HCT116 (cell line): ENCODE measurements around the gene CELA3B. TPM values are rescaled to one million over a fixed set of nuclear protein-coding genes. Genes with fewer than 3 reads are reported as not detected.

Experiments
- ATAC-seq: fragments of 200-7000 bp; cut with Tn5 transposase; 2 replicates; pipeline ENCODE4 v1.9.1; 2020; ENCODE audit warnings: mild to moderate bottlenecking, moderate library complexity
- BruUV-seq: library from RNA; stranded (reverse); fragments of 400-500 nt; replicated peaks from 2 replicates; lab custom pipeline; 2021; lab: Mats Ljungman, UMichigan
- CTCF ChIA-PET: fragments of 300-600 bp; sonication (Branson Sonifier 250); formaldehyde crosslinking; loops from one replicate; lab custom pipeline; 2021; ENCODE audit warnings: antibody characterized with exemption; lab: Charles Lee
- POLR2A ChIA-PET: fragments of 300-600, 350-600 bp; sonication (Branson Sonifier 250); formaldehyde crosslinking; loops from one replicate; lab custom pipeline; 2021; ENCODE audit warnings: antibody characterized with exemption; lab: Charles Lee
- RAD21 ChIA-PET, 2 experiments: fragments of 300-600 bp; sonication (Branson Sonifier 250); formaldehyde crosslinking; loops; one replicate each; lab custom pipeline; 2023; ENCODE audit warnings: low total read pairs in 2 of 2; ENCODE audit not compliant: uncharacterized antibody in 2 of 2, unreplicated experiment in 2 of 2, low non-redundant PET in 1 of 2; lab: Charles Lee
- DNase-seq: peaks from one replicate; pipeline ENCODE4 v3.0.0-alpha.2; 2010; ENCODE audit warnings: low read depth, low spot score
- H2AFZ ChIP-seq: fragments of 200-600 bp; shearing (Covaris generic), sonication (generic); 2 replicates; pipeline ENCODE4 v1.6.1; 2017; ENCODE audit warnings: low read depth, mixed run types, mixed read lengths, antibody characterized with exemption, low read length; ENCODE audit not compliant: poor library complexity, severe bottlenecking
- H3K27ac ChIP-seq: 2 replicates; pipeline ENCODE4 v1.5.1; 2012; ENCODE audit warnings: low read depth, low read length
- H3K27me3 ChIP-seq: fragments of 200-600 bp; sonication (generic); 2 replicates; pipeline ENCODE4 v1.6.1; 2016; ENCODE audit warnings: mixed run types, low read length, mixed read lengths; ENCODE audit not compliant: insufficient read depth
- H3K36me3 ChIP-seq, 2 experiments: fragments of 200-500 bp in 1 of 2; fragments of 200-600 bp in 1 of 2; sonication (Bioruptor generic) in 1 of 2; sonication (generic) in 1 of 2; 2 replicates each; pipeline versions ENCODE4 v1.5.1 to v1.6.1; 2014 to 2016; ENCODE audit warnings: low read length in 2 of 2, inconsistent platforms in 1 of 2, mixed read lengths in 1 of 2, mixed run types in 1 of 2; ENCODE audit not compliant: insufficient read depth in 2 of 2, control insufficient read depth in 1 of 2
- H3K4me1 ChIP-seq, 2 experiments: fragments of 200-600 bp in 1 of 2; sonication (generic) in 1 of 2; 2 replicates each; pipeline versions ENCODE4 v1.5.1 to v1.6.1; 2012 to 2017; ENCODE audit warnings: low read length in 2 of 2, inconsistent platforms in 1 of 2, mild to moderate bottlenecking in 1 of 2, mixed read lengths in 1 of 2, mixed run types in 1 of 2, moderate library complexity in 1 of 2; ENCODE audit not compliant: insufficient read depth in 2 of 2, control insufficient read depth in 1 of 2
- H3K4me2 ChIP-seq: fragments of 200-600 bp; sonication (generic); 2 replicates; pipeline ENCODE4 v1.6.1; 2017; ENCODE audit warnings: mixed run types, low read length, mixed read lengths
- H3K4me3 ChIP-seq, 2 experiments: fragments of 200-600 bp in 1 of 2; sonication (generic) in 1 of 2; replicated peaks in 1 of 2; 2 replicates each; pipeline ENCODE4 v1.5.1; 2011 to 2016; ENCODE audit warnings: low read length in 2 of 2, control low read depth in 1 of 2, low read depth in 1 of 2, mild to moderate bottlenecking in 1 of 2, mixed read lengths in 1 of 2, mixed run types in 1 of 2
- H3K79me2 ChIP-seq: fragments of 200-600 bp; sonication (generic); 2 replicates; pipeline ENCODE4 v1.6.1; 2017; ENCODE audit warnings: mild to moderate bottlenecking, mixed run types, low read length, moderate library complexity, mixed read lengths; ENCODE audit not compliant: insufficient read depth
- H3K9ac ChIP-seq: fragments of 200-600 bp; sonication (generic); 2 replicates; pipeline ENCODE4 v1.6.1; 2016; ENCODE audit warnings: low read length, mixed read lengths
- H3K9me2 ChIP-seq: fragments of 200-600 bp; sonication (generic), shearing (Covaris generic); 2 replicates; pipeline ENCODE4 v1.6.1; 2017; ENCODE audit warnings: mixed run types, mild to moderate bottlenecking, moderate library complexity; ENCODE audit not compliant: insufficient read depth
- H3K9me3 ChIP-seq, 2 experiments: fragments of 200-500 bp in 1 of 2; fragments of 200-600 bp in 1 of 2; sonication (Bioruptor generic) in 1 of 2; sonication (generic) in 1 of 2; 2 replicates each; pipeline ENCODE4 v1.6.1; 2014 to 2017; ENCODE audit warnings: low read length in 2 of 2, mixed read lengths in 2 of 2, inconsistent platforms in 1 of 2, low read depth in 1 of 2, mild to moderate bottlenecking in 1 of 2, mixed run types in 1 of 2, moderate library complexity in 1 of 2; ENCODE audit not compliant: control insufficient read depth in 1 of 2, insufficient read depth in 1 of 2
- H4K20me1 ChIP-seq: fragments of 200-600 bp; sonication (generic), shearing (Covaris generic); 2 replicates; pipeline ENCODE4 v1.6.1; 2017; ENCODE audit warnings: mixed run types, mild to moderate bottlenecking, moderate library complexity; ENCODE audit not compliant: insufficient read depth
- ATF3 ChIP-seq: IDR thresholded peaks from 2 replicates; pipeline ENCODE4 v1.6.1; 2012
- CEBPB ChIP-seq: IDR thresholded peaks from 2 replicates; pipeline ENCODE4 v1.6.1; 2012; ENCODE audit warnings: low read depth
- EGR1 ChIP-seq: IDR thresholded peaks from 2 replicates; pipeline ENCODE4 v1.6.1; 2012; ENCODE audit warnings: low read depth
- EZH2 ChIP-seq: fragments of 200-600 bp; sonication (generic); IDR thresholded peaks from 2 replicates; pipeline ENCODE4 v1.6.1; 2017; ENCODE audit warnings: antibody characterized with exemption, mixed run types
- JUND ChIP-seq: IDR thresholded peaks from 2 replicates; pipeline ENCODE4 v1.6.1; 2012
- MAX ChIP-seq: IDR thresholded peaks from 2 replicates; pipeline ENCODE4 v1.6.1; 2012
- POLR2AphosphoS5 ChIP-seq: IDR thresholded peaks from 2 replicates; pipeline ENCODE4 v1.6.1; 2011; ENCODE audit warnings: mild to moderate bottlenecking, low read depth, low read length, moderate library complexity
- RAD21 ChIP-seq: IDR thresholded peaks from 2 replicates; pipeline ENCODE4 v1.6.1; 2012; ENCODE audit warnings: low read depth, mild to moderate bottlenecking
- YY1 ChIP-seq: IDR thresholded peaks from 2 replicates; pipeline ENCODE4 v1.6.1; 2011; ENCODE audit warnings: low read length, low read depth, moderate library complexity, mild to moderate bottlenecking; ENCODE audit not compliant: insufficient replicate concordance; ENCODE audit errors: extremely low read depth
- ZFX ChIP-seq: fragments of 450-650 bp; IDR thresholded peaks from 2 replicates; pipeline ENCODE4 v1.6.1; 2017
- intact Hi-C: fragments of 100-400 bp; cut with micrococcal nuclease; formaldehyde crosslinking; loops from 2 replicates; pipeline ENCODE4 v1.10.0; 2022
- total RNA-seq: library from RNA; stranded (reverse); gene quantifications from one replicate; pipeline ENCODE4 v1.2.1, GENCODE V29; 2021; ENCODE audit not compliant: unreplicated experiment

The CELA3B gene
- total RNA-seq, 1 experiment from 2014 or later: 5.3 TPM

GRCh38 chr1:21936366-21937031 lies 40.3 kb upstream of the CELA3B start:
- peak overlapping the region; percentile 78 for H3K9ac ChIP-seq
- H4K20me1 ChIP-seq: no peaks in the 10 kb centered on the region
- TF ChIP-seq EZH2 (no peak), ZFX (no peak), CEBPB (no peak), EGR1 (no peak), MAX (no peak), ATF3 (no peak), YY1 (no peak), RAD21 (no peak), JUND (no peak)
- H3K27ac ChIP-seq: peak overlapping the region; percentile 60
- ATAC-seq (peak; percentile 28), DNase-seq (no peak)
- peaks cover 45 to 88% of the 10 kb centered on the region in 2 experiments for H3K4me1 ChIP-seq
- no peak overlapping the region for H2AFZ ChIP-seq
- ChIA-PET RAD21 (interaction anchor here in 1 of 2 experiments (0.6 kb wide), 1 partner anchor 9 kb away, joined by 5 read pairs; no protein-coding TSS in a partner anchor), CTCF (no interaction called here), POLR2A (no interaction called here)
- BruUV-seq: TSS peak; percentile 50
- H3K27me3 ChIP-seq: no peaks in the 10 kb centered on the region
- H3K79me2 ChIP-seq: peaks cover 37% of the 10 kb centered on the region; the same call in 1 of the 2 replicates
- H3K4me2 ChIP-seq: peak overlapping the region; percentile 91
- H3K4me3 ChIP-seq: peak overlapping the region; percentile 60 to 76
- intact Hi-C loops: loop anchor here (5.0 kb wide), 1 partner anchor 154 kb away; the partner anchor contains the start of gene USP48
- H3K36me3 ChIP-seq: no peaks in the 10 kb centered on the region
- no peaks in the 10 kb centered on the region for H3K9me3 ChIP-seq
- no peaks in the 10 kb centered on the region for H3K9me2 ChIP-seq

- Histone ChIP-seq H3K27me3 (no peaks in the 10 kb centered on the region), H3K27ac (peak within 1 kb of the TSS; percentile 60), H3K36me3 (no peaks in the 10 kb centered on the region), H3K4me2 (peak within 1 kb of the TSS; percentile 91), H3K79me2 (peaks cover 32% of the 10 kb centered on the region; the same call in 1 of the 2 replicates), H2AFZ (no peak within 1 kb of the TSS), H4K20me1 (no peaks in the 10 kb centered on the region), H3K9me3 (no peaks in the 10 kb centered on the region), H3K9me2 (no peaks in the 10 kb centered on the region), H3K9ac (peak within 1 kb of the TSS; percentile 78), H3K4me3 (peak within 1 kb of the TSS; percentile 60 to 76), H3K4me1 (peaks cover 40 to 88% of the 10 kb centered on the region in 2 experiments)
- DNase-seq (no peak), ATAC-seq (no peak)
- ChIA-PET CTCF (no interaction called here), POLR2A (no interaction called here), RAD21 (interaction anchor here in 1 of 2 experiments (0.6 kb wide), 1 partner anchor 9 kb away, joined by 5 read pairs; no protein-coding TSS in a partner anchor)
- intact Hi-C loops: loop anchor here (5.0 kb wide), 1 partner anchor 155 kb away; the partner anchor contains the start of gene USP48
- peak; percentile 35; the same call in 1 of the 2 replicates for TF ChIP-seq POLR2AphosphoS5
- no peak for TF ChIP-seq ZFX
- BruUV-seq: no TSS peak
Observed at GRCh38 chr1:21937034-21937371, 39.8 kb upstream of the CELA3B start, which contains the start of gene HSPG2. Gene HSPG2 (minus strand): TSS chr1:21937310. CDS start chr1:21937217, 93 bp downstream.
